Sigmoid colon (tissue), 7 donors: ENCODE results near the gene RAB31. TPM values are rescaled to one million over a fixed set of nuclear protein-coding genes. Genes with fewer than 3 reads are reported as not detected.

Experiments
- DNase-seq: peaks from one replicate; pipeline ENCODE4 v3.0.0-alpha.2; 2019
- H3K27ac ChIP-seq, 4 donors: fragments of 200-600 bp; sonication (generic); one replicate each; pipeline ENCODE4 v1.5.1; 2016 to 2019; ENCODE audit warnings: mild to moderate bottlenecking in 1 of 4
- H3K27me3 ChIP-seq, 3 donors: fragments of 200-600 bp; sonication (generic); one replicate each; pipeline ENCODE4 v1.5.1; 2019; ENCODE audit warnings: mild to moderate bottlenecking in 1 of 3
- H3K36me3 ChIP-seq, 4 donors: fragments of 200-600 bp; sonication (generic); one replicate each; pipeline ENCODE4 v1.5.1; 2016 to 2019
- H3K4me1 ChIP-seq, 4 donors: fragments of 200-600 bp; sonication (generic); one replicate each; pipeline ENCODE4 v1.5.1; 2017 to 2019
- H3K4me3 ChIP-seq, 4 donors: fragments of 200-600 bp; sonication (generic); one replicate each; pipeline ENCODE4 v1.5.1; 2017 to 2019; ENCODE audit warnings: mild to moderate bottlenecking in 2 of 4, moderate library complexity in 1 of 4
- H3K9me3 ChIP-seq, 4 donors: fragments of 200-600 bp in 3 of 4; sonication (generic) in 3 of 4; one replicate each; pipeline versions ENCODE4 v1.5.1 to v1.6.1; 2013 to 2019
- CTCF ChIP-seq, 4 experiments: fragments of 450-650 bp in 3 of 4; fragments of 200-600 bp in 1 of 4; IDR thresholded peaks; one replicate each; pipeline ENCODE4 v1.5.1; 2016 to 2019; ENCODE audit warnings: antibody characterized with exemption in 4 of 4, mild to moderate bottlenecking in 3 of 4, moderate library complexity in 2 of 4
- EP300 ChIP-seq, 4 donors: sonication (generic); formaldehyde crosslinking; IDR thresholded peaks; one replicate each; pipeline ENCODE4 v1.6.1; 2017; ENCODE audit warnings: antibody characterized with exemption in 4 of 4
- POLR2A ChIP-seq, 2 donors: fragments of 450-650 bp; IDR thresholded peaks; one replicate each; pipeline ENCODE4 v1.6.1; 2016; ENCODE audit warnings: antibody characterized with exemption in 2 of 2, mild to moderate bottlenecking in 2 of 2, moderate library complexity in 2 of 2
- POLR2AphosphoS5 ChIP-seq, 4 donors: sonication (generic); formaldehyde crosslinking; IDR thresholded peaks; one replicate each; pipeline ENCODE4 v1.6.1; 2017; ENCODE audit warnings: antibody characterized with exemption in 4 of 4
- whole genome bisulfite sequencing, 2 donors: extraction: QIAGEN DNeasy Blood & Tissue Kit; methylation state at CpG; one replicate each; pipeline ENCODE4 v1.1.7; 2013; 5-methylcytosine and 5-hydroxymethylcytosine counted together
- intact Hi-C: fragments of 100-400 bp; cut with DNase I; formaldehyde crosslinking; loops from one replicate; pipeline ENCODE4 v1.15.1; 2023
- polyA plus RNA-seq, 3 donors: library from polyadenylated mRNA; stranded (reverse); fragments of 200-250 nt; gene quantifications; one replicate each; pipeline ENCODE4 v1.2.3, GENCODE V29; 2013
- total RNA-seq, 4 donors: library from RNA; depleted of rRNA; stranded (reverse); fragments of >200 nt; gene quantifications; one replicate each; pipeline ENCODE4 v1.1.0, GENCODE V29; 2016
- donor health status: healthy with polysubstance abuse.
- donor health status: Bipolar disorder and iron deficiency.
- donor health status: healthy.

RAB31 gene
- total and polyA plus RNA-seq, 7 donors: 16.2 to 74.6 (median 52.0) TPM

- WGBS, 2 donors: 20 to 21% methylated on average over 18 of the region's 18 CpGs
- H3K4me3 ChIP-seq: no peak overlapping the region
- peaks cover 0 to 37% (median 12%) of the 10 kb centered on the region in 4 donors for H3K4me1 ChIP-seq
- DNase-seq: peak; percentile 90
- peak overlapping the region in 3 of 4 donors; percentile 18 to 57 (median 19) for H3K27ac ChIP-seq
- H3K9me3 ChIP-seq: no peaks in the 10 kb centered on the region
- H3K27me3 ChIP-seq: no peaks in the 10 kb centered on the region
- intact Hi-C loops: loop anchor here (1.0 to 10.0 kb wide), 3 partner anchors 64 to 196 kb away; partner anchors contain the start of genes PPP4R1 and RAB31
- peak; percentile 83 to 96 (median 93) for TF ChIP-seq CTCF (IDR thresholded peaks at IDR 0.05)
- peak in 3 of 4 donors; percentile 10 to 29 (median 26) for TF ChIP-seq POLR2AphosphoS5 (IDR thresholded peaks at IDR 0.05)
- peak in 1 of 4 donors; percentile 68 for TF ChIP-seq EP300 (IDR thresholded peaks at IDR 0.05)
- no peak for TF ChIP-seq POLR2A (IDR thresholded peaks at IDR 0.05)
- H3K36me3 ChIP-seq: no peaks in the 10 kb centered on the region
These were observed 63.3 kb downstream of the RAB31 start for GRCh38 chr18:9771261-9771976.

GRCh38 chr18:9771977-9772660, 64.0 kb downstream of the RAB31 start:
- Histone ChIP-seq H3K27ac (peak overlapping the region in 2 of 4 donors; percentile 19 to 57), H3K36me3 (no peaks in the 10 kb centered on the region), H3K4me3 (no peak overlapping the region), H3K4me1 (peaks cover 0 to 37% (median 12%) of the 10 kb centered on the region in 4 donors), H3K9me3 (no peaks in the 10 kb centered on the region), H3K27me3 (no peaks in the 10 kb centered on the region)
- DNase-seq: no peak
- intact Hi-C loops: loop anchor here (1.0 to 10.0 kb wide), 3 partner anchors 65 to 197 kb away; partner anchors contain the start of genes PPP4R1 and RAB31
- TF ChIP-seq POLR2A (IDR thresholded peaks at IDR 0.05): no peak
- no peak for TF ChIP-seq CTCF (IDR thresholded peaks at IDR 0.05)
- TF ChIP-seq POLR2AphosphoS5 (IDR thresholded peaks at IDR 0.05): no peak
- TF ChIP-seq EP300 (IDR thresholded peaks at IDR 0.05): no peak
- WGBS, 2 donors: 84% methylated on average over 14 of the region's 14 CpGs

- no peak for DNase-seq
- Histone ChIP-seq H3K36me3 (no peaks in the 10 kb centered on the region), H3K4me1 (peaks cover 0 to 37% (median 12%) of the 10 kb centered on the region in 4 donors), H3K27me3 (no peaks in the 10 kb centered on the region), H3K4me3 (no peak overlapping the region), H3K27ac (no peak overlapping the region), H3K9me3 (no peaks in the 10 kb centered on the region)
- 92% methylated on average over 13 of the region's 13 CpGs for WGBS, 2 donors
- intact Hi-C loops: loop anchor here (5.0 to 10.0 kb wide), 2 partner anchors 66 to 158 kb away; partner anchors contain the start of genes PPP4R1 and RAB31
- no peak for TF ChIP-seq POLR2AphosphoS5 (IDR thresholded peaks at IDR 0.05)
- TF ChIP-seq CTCF (IDR thresholded peaks at IDR 0.05): no peak
- TF ChIP-seq EP300 (IDR thresholded peaks at IDR 0.05): no peak
- no peak for TF ChIP-seq POLR2A (IDR thresholded peaks at IDR 0.05)
These were observed 65.0 kb downstream of the RAB31 start for GRCh38 chr18:9772847-9773677.

- DNase-seq: no peak
- TF ChIP-seq POLR2A (IDR thresholded peaks at IDR 0.05) (no peak), POLR2AphosphoS5 (IDR thresholded peaks at IDR 0.05) (no peak), CTCF (IDR thresholded peaks at IDR 0.05) (no peak), EP300 (IDR thresholded peaks at IDR 0.05) (no peak)
- no peak overlapping the region for H3K4me3 ChIP-seq
- intact Hi-C loops: loop anchor here (5.0 to 10.0 kb wide), 2 partner anchors 67 to 159 kb away; partner anchors contain the start of genes PPP4R1 and RAB31
- H3K27me3 ChIP-seq: no peaks in the 10 kb centered on the region
- peaks cover 0 to 37% (median 12%) of the 10 kb centered on the region in 4 donors for H3K4me1 ChIP-seq
- 89 to 92% methylated on average over 5 of the region's 5 CpGs for WGBS, 2 donors
- H3K9me3 ChIP-seq: no peaks in the 10 kb centered on the region
- no peaks in the 10 kb centered on the region for H3K36me3 ChIP-seq
- H3K27ac ChIP-seq: peak overlapping the region in 1 of 4 donors; percentile 59
These were observed 66.0 kb downstream of the RAB31 start for GRCh38 chr18:9774150-9774549.
